Activated CD8-positive, alpha-beta memory T cell treated with anti-CD3 and anti-CD28 coated beads, Interleukin-2, amount 50 U/mL, for 24 hours (primary cell): ENCODE measurements around the gene ZC3H7A.
A peak's percentile ranks its signal among the peaks of the same experiment; 100 is the strongest.
"Not testable (repeated sequence)": the region's sequence is repeated elsewhere in the genome, so short reads cannot be mapped to it uniquely, and the experiment has no call there.

Experiments used
- DNase-seq: peaks from one replicate; pipeline ENCODE4 v3.0.0-alpha.2; 2020; ENCODE audit errors: extremely low read depth

The ZC3H7A gene, protein sequence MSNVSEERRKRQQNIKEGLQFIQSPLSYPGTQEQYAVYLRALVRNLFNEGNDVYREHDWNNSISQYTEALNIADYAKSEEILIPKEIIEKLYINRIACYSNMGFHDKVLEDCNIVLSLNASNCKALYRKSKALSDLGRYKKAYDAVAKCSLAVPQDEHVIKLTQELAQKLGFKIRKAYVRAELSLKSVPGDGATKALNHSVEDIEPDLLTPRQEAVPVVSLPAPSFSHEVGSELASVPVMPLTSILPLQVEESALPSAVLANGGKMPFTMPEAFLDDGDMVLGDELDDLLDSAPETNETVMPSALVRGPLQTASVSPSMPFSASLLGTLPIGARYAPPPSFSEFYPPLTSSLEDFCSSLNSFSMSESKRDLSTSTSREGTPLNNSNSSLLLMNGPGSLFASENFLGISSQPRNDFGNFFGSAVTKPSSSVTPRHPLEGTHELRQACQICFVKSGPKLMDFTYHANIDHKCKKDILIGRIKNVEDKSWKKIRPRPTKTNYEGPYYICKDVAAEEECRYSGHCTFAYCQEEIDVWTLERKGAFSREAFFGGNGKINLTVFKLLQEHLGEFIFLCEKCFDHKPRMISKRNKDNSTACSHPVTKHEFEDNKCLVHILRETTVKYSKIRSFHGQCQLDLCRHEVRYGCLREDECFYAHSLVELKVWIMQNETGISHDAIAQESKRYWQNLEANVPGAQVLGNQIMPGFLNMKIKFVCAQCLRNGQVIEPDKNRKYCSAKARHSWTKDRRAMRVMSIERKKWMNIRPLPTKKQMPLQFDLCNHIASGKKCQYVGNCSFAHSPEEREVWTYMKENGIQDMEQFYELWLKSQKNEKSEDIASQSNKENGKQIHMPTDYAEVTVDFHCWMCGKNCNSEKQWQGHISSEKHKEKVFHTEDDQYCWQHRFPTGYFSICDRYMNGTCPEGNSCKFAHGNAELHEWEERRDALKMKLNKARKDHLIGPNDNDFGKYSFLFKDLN

DNA sequence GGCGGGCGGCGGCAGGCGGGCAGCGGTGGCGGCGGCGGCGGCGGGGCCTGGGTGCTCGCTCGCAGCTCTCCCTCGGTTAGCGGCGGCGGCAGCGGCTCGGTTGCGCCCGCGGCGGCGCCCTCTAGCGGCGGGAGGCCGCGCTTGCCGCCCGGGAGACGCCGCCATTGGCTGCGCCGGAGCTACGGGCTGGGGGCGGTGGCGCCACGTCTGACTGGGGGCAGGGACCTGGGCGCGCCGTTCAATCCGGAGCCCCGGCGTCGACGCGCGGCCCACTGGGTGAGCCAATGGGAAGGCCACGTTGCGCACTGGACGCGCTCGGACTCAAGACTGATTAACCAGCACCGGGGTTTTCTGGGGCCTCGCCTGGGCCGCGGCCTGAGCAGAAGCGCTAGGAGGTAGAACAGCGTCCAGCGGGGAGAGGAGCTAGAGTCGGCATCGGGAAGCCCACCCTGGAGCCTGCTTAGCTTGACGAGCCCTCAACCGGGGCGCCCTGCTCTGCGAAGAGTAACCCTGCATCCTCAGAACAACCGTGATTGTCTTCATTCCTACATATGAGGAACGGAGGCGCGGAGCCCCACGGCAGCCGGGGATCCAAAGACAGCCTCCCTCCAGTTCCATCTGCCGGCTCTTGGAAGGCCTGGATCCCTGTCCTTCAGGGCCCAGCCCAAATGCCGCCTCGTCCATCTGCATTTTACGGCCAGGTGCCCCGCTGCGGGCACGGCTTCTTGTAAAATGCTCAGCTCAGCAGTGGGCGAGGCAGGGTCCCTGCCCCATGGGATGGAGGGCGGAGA, at the start of gene ZC3H7A:
TSS of gene ZC3H7A (minus strand) at position 93 of the 791 bp plus-strand sequence. CDS start 14,904 bp downstream, outside the sequence.
- DNase-seq, result peak; percentile 74

DNA sequence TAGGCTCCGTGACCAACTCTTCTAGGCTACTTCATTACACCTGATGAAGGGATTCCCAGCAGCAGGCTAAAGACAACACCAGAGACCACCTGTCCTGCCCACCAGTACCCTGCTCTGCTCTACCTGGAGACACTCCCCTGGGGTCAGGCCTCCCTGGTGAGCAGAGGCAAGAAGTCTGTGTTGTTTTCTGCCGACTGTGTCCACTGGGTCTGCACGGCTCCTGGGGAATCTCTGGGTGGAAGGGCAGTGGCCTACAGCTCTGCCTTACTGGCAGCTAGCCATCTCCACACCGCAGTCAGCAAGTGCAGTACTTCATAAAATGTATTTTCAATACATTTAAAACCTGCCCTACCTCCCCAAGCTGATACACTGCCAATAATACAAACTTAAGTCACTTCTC, 47.4 kb upstream of the ZC3H7A start:
- DNase-seq, result no peak

GRCh38 chr16:11843861-11844260, 46.8 kb upstream of the ZC3H7A start:
- DNase-seq, result no peak

DNA sequence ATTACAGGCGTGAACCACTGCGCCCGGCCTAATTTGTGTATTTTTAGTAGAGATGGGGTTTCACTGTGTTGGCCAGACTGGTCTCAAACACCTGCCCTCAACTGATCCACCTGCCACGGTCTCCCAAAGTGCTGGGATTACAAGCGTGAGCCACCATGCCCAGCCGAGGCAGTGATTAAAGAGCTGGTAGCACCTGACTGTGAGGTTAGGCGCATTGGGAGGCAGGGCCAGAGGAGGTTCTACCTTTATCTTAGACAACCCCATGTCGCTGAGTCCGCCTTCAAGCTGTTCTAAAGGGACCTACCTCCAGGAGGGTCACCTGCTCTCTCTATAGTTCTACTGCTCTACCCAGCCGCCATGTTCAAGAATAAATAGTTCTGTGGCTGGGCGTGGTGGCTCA, 46.1 kb upstream of the ZC3H7A start:
- no peak for DNase-seq

DNA sequence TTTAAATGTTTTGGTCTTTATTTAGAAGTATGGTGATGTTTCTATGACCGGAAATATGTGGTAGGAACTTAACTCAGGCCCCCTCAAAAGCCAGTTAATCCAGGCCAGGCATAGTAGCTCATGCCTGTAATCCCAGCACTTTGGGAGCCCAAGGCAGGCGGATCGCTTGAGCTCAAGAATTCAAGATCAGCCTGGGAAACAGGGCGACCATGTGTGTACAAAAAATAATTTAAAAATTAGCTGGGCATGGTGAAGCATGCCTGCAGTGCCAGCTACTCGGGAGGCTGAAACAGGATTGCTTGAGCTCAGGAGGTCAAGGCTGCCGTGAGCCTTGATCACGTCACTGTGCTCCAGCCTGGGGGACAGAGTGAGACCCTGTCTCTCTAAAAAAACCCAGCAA, 44.0 kb upstream of the ZC3H7A start:
- DNase-seq, result no peak

GRCh38 chr16:11836650-11837244, 39.7 kb upstream of the ZC3H7A start:
- no peak for DNase-seq

DNA sequence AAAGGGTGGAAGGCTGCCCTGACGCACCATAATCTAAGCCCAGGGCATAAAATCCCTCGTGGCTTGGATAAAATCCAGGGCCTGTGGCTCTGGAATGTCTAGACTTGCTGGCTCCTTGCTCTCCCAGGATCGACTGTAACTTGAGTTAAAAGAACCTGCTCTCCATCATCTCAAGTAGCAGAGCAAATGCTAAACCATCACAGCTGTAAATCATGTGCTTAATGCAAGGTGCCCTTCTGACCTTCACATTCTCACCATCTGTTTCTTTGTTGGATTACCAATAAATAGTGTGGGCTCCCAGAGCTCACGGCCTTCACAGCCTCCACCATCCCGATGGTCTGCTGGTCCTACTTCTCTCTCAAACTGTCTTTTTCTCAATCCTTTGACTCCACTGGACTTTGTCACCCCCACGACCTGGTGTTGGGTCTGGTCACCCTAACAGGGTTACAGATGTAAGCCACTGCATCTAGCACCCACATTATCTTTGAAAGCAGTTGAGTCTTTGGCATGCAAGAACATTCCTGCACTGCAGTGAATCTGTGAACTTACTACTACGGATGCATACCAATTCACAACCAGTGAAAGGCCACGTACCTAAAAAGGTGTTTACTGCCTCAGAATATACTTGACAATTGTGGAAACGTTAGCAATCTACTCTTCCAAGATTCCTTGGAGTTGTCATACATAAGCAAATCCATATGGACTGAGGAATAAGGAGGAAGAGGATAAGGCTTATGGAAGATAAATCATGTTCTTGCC, 39.0 kb upstream of the ZC3H7A start:
- no peak for DNase-seq

GRCh38 chr16:11835309-11835708, 38.3 kb upstream of the ZC3H7A start:
- no peak for DNase-seq

- no peak for DNase-seq
Measured at GRCh38 chr16:11833951-11834695, 37.1 kb upstream of the ZC3H7A start.

- DNase-seq, result no peak
Measured at GRCh38 chr16:11828696-11829095, 31.6 kb upstream of the ZC3H7A start.

GRCh38 chr16:11825520-11826165, 28.6 kb upstream of the ZC3H7A start:
- DNase-seq, result not testable (repeated sequence)

GRCh38 chr16:11824362-11824761, 27.3 kb upstream of the ZC3H7A start:
- DNase-seq, result no peak

- DNase-seq, result not testable (repeated sequence)
Measured at GRCh38 chr16:11823645-11824044, 26.6 kb upstream of the ZC3H7A start.

- DNase-seq, result no peak
Measured at GRCh38 chr16:11819798-11820197, 22.7 kb upstream of the ZC3H7A start.

DNA sequence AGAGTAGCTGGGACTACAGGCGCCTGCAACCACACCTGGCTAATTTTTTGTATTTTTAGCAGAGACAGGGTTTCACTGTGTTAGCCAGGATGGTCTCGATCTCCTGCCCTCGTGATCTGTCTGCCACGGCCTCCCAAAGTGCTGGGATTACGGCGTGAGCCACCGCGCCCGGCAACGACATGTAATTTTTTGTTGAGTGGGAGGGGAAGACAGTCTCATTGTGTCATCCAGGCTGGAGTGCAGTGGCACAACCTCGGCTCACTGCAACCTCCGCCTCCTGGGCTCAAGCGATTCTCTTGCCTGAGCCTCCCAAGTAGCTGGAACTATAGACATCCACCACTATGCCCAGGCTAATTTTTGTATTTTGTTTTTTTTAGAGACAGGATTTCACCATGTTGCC, 21.9 kb upstream of the ZC3H7A start:
- DNase-seq, result not testable (repeated sequence)

- no peak for DNase-seq
Measured at GRCh38 chr16:11816123-11816522, 19.1 kb upstream of the ZC3H7A start.

GRCh38 chr16:11814800-11815199, 17.7 kb upstream of the ZC3H7A start:
- not testable (repeated sequence) for DNase-seq

DNA sequence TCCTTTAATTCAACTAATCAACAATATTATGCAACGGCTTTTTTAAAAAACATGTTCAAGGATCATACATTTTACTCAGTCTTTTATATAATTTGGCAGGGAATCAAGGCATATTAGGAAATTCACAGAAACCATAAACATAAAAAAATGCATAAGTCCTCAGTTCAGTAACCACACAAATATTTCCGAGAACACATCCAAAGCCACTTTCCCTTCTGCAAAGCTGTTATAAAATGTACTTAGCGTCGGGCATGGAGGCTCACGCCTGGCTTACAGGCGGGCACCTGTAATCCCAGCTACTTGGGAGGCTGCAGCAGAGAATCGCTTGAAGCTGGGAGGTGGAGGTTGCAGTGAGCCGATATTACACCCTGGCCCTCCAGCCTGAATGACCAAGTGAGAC, 9.7 kb upstream of the ZC3H7A start:
- DNase-seq, result no peak

- no peak for DNase-seq
Measured at GRCh38 chr16:11805556-11805955, 8.5 kb upstream of the ZC3H7A start.
